C4-2B (cell line): Measurements from ENCODE around the gene RPL37A.

Source experiments
- ZFX ChIP-seq: fragments of 450-650 bp; IDR thresholded peaks from 2 replicates; pipeline ENCODE4 v1.6.1; 2017
- TF ChIP-seq, protein P1 (sequence below): fragments of 450-650 bp; conservative IDR thresholded peaks from 2 replicates; pipeline ENCODE4 v1.5.1; 2017; ENCODE audit warnings: mild to moderate bottlenecking

GRCh38 chr2:216486271-216486670, 12.4 kb upstream of the RPL37A start:
- TF ChIP-seq, protein P1, sequence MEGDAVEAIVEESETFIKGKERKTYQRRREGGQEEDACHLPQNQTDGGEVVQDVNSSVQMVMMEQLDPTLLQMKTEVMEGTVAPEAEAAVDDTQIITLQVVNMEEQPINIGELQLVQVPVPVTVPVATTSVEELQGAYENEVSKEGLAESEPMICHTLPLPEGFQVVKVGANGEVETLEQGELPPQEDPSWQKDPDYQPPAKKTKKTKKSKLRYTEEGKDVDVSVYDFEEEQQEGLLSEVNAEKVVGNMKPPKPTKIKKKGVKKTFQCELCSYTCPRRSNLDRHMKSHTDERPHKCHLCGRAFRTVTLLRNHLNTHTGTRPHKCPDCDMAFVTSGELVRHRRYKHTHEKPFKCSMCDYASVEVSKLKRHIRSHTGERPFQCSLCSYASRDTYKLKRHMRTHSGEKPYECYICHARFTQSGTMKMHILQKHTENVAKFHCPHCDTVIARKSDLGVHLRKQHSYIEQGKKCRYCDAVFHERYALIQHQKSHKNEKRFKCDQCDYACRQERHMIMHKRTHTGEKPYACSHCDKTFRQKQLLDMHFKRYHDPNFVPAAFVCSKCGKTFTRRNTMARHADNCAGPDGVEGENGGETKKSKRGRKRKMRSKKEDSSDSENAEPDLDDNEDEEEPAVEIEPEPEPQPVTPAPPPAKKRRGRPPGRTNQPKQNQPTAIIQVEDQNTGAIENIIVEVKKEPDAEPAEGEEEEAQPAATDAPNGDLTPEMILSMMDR, result no peak
- TF ChIP-seq ZFX, result no peak
